DND-41 (cell line): ENCODE data around the gene SUCLG2.

Source experiments
- EZH2 ChIP-seq: IDR thresholded peaks from 3 replicates; pipeline ENCODE4 v1.6.1; 2012; ENCODE audit warnings: borderline replicate concordance, low read depth, mild to moderate bottlenecking, moderate library complexity, low read length, inconsistent platforms; ENCODE audit not compliant: severe bottlenecking
- TF ChIP-seq, protein P1 (sequence below): IDR thresholded peaks from 2 replicates; pipeline ENCODE4 v1.5.1; 2012; ENCODE audit warnings: borderline replicate concordance, low read length, moderate library complexity, mild to moderate bottlenecking; ENCODE audit not compliant: poor library complexity, severe bottlenecking; ENCODE audit errors: extremely low read depth

DNA sequence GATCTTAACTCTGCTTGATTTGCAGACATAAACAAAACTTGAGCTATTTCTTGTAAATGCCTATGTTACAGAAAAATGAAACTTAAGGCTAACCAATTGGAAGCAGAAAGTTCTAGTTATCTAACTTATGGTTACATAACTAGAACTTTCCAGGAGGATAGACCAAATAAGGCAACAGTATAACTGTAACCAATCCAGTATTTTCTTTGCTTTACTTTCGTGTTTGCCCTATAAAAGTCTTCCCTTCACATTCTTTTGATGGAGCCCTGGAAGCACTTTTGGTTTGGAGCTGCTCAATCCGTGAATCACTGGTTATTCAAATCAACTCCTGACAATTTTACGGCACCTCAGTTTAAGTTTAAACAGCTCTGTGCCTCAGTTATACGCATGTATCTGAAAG lies 164.6 kb downstream of the SUCLG2 start:
- TF ChIP-seq, protein P1, sequence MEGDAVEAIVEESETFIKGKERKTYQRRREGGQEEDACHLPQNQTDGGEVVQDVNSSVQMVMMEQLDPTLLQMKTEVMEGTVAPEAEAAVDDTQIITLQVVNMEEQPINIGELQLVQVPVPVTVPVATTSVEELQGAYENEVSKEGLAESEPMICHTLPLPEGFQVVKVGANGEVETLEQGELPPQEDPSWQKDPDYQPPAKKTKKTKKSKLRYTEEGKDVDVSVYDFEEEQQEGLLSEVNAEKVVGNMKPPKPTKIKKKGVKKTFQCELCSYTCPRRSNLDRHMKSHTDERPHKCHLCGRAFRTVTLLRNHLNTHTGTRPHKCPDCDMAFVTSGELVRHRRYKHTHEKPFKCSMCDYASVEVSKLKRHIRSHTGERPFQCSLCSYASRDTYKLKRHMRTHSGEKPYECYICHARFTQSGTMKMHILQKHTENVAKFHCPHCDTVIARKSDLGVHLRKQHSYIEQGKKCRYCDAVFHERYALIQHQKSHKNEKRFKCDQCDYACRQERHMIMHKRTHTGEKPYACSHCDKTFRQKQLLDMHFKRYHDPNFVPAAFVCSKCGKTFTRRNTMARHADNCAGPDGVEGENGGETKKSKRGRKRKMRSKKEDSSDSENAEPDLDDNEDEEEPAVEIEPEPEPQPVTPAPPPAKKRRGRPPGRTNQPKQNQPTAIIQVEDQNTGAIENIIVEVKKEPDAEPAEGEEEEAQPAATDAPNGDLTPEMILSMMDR: no peak
- TF ChIP-seq EZH2: no peak
